Measurements from ENCODE around the gene VRK2.

- TF ChIP-seq JUNB (IDR thresholded peaks at IDR 0.05; ENCODE audit: unreplicated experiment) (no peak), CTCF (conservative IDR thresholded peaks at IDR 0.05; ENCODE audit: low read depth in 2 of 2) (no peak), ZNF331 (CRISPR knock-in tag; IDR thresholded peaks at IDR 0.05; ENCODE audit: low read depth) (no peak), EZH2 (IDR thresholded peaks at IDR 0.05; ENCODE audit: low read depth, unreplicated experiment) (no peak), REST (IDR thresholded peaks at IDR 0.05; ENCODE audit: unreplicated experiment) (no peak), POLR2AphosphoS5 (IDR thresholded peaks at IDR 0.05; ENCODE audit: low read depth) (no peak), ZNF114 (CRISPR knock-in tag; IDR thresholded peaks at IDR 0.05) (no peak), ZNF462 (CRISPR knock-in tag; IDR thresholded peaks at IDR 0.05) (no peak), EZH2phosphoT487 (IDR thresholded peaks at IDR 0.05; ENCODE audit: unreplicated experiment) (no peak), CREB1 (CRISPR knock-in tag; IDR thresholded peaks at IDR 0.05; ENCODE audit: low read depth) (no peak)
Measured at GRCh38 chr2:58063641-58064040, 17.0 kb downstream of the VRK2 start.

All from GM23338 (cell line).